ENCODE measurements around the gene TUBAL3.
"Not testable (repeated sequence)": the region's sequence is repeated elsewhere in the genome, so short reads cannot be mapped to it uniquely, and the experiment has no call there.

TUBAL3 gene

DNA sequence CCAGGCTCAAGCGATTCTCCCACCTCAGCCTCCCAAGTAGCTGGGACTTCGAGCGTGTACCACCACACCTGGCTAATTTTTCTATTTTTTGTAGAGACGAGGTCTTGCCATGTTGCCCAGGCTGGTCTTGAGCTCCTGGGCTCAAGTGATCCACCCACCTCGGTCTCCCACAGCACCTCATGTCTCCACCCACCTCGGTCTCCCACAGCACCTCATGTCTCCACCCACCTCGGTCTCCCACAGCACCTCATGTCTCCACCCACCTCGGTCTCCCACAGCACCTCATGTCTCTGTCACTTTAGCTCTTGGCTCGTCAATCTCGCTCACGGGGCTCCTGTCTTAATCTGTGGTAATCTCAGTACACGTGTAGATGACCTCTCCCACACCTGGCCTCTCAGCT is 24.2 kb downstream of the TUBAL3 start:
- WGBS (ENCODE audit: extremely low coverage, insufficient coverage, insufficient read length): no CpG with 5 or more reads among the region's 12 CpGs
- H4K12ac ChIP-seq (ENCODE audit: low read depth, low read length); H4K91ac ChIP-seq (ENCODE audit: low read depth, low read length); H2BK5ac ChIP-seq (ENCODE audit: low read depth, low read length, poor library complexity); DNase-seq; H3K14ac ChIP-seq (ENCODE audit: low read length); H3K18ac ChIP-seq (ENCODE audit: low read length); H4K8ac ChIP-seq (ENCODE audit: low read depth, low read length); H3K4me3 ChIP-seq (ENCODE audit: low read depth, low read length); H3K4me1 ChIP-seq (ENCODE audit: control insufficient read depth in 1 of 2, insufficient read depth in 2 of 2, low read length in 2 of 2); H3K36me3 ChIP-seq (ENCODE audit: control insufficient read depth in 1 of 2, insufficient read depth in 2 of 2, low read length in 2 of 2); H3K9ac ChIP-seq (ENCODE audit: low read length); H3K27me3 ChIP-seq (ENCODE audit: insufficient read depth, low read length); H3K27ac ChIP-seq (ENCODE audit: low read depth, low read length); H2BK120ac ChIP-seq (ENCODE audit: insufficient read depth, low read length, poor library complexity); H3K4me2 ChIP-seq (ENCODE audit: low read length); H3K9me3 ChIP-seq (ENCODE audit: insufficient read depth, low read depth, low read length); H2AK5ac ChIP-seq (ENCODE audit: low read length); H2BK12ac ChIP-seq (ENCODE audit: low read length); H3K4ac ChIP-seq (ENCODE audit: low read depth, low read length); H3K23ac ChIP-seq (ENCODE audit: low read length); H3K79me1 ChIP-seq (ENCODE audit: low read length); H2AFZ ChIP-seq (ENCODE audit: insufficient read depth, low read length, poor library complexity); H3K79me2 ChIP-seq (ENCODE audit: control insufficient read depth, insufficient read depth, low read length, poor library complexity): not testable (repeated sequence)

DNA sequence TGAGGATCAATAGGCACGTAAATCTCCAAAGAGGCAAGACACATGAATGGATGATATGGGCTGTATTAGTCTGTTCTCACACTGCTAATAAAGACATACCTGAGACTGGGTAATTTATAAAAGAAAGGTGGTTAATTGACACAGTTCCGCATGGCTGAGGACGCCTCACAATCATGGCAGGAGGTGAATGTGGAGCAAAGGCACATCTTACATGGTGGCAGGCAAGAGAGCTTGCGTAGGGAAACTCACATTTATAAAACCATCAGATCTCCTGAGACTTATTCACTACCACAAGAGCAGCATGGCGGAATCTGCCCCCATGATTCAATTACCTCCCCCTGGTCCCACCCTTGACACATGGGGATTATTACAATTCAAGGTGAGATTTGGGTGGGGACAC is 25.4 kb downstream of the TUBAL3 start:
- H4K91ac ChIP-seq (ENCODE audit: low read depth, low read length); H3K27ac ChIP-seq (ENCODE audit: low read depth, low read length); DNase-seq; H2BK12ac ChIP-seq (ENCODE audit: low read length); H3K79me1 ChIP-seq (ENCODE audit: low read length); H3K27me3 ChIP-seq (ENCODE audit: insufficient read depth, low read length); H3K36me3 ChIP-seq (ENCODE audit: control insufficient read depth in 1 of 2, insufficient read depth in 2 of 2, low read length in 2 of 2); H2AFZ ChIP-seq (ENCODE audit: insufficient read depth, low read length, poor library complexity); H4K8ac ChIP-seq (ENCODE audit: low read depth, low read length); H3K23ac ChIP-seq (ENCODE audit: low read length); H2BK5ac ChIP-seq (ENCODE audit: low read depth, low read length, poor library complexity); H3K14ac ChIP-seq (ENCODE audit: low read length); H4K12ac ChIP-seq (ENCODE audit: low read depth, low read length); H3K4me3 ChIP-seq (ENCODE audit: low read depth, low read length); H3K4ac ChIP-seq (ENCODE audit: low read depth, low read length); H3K79me2 ChIP-seq (ENCODE audit: control insufficient read depth, insufficient read depth, low read length, poor library complexity); H3K4me1 ChIP-seq (ENCODE audit: control insufficient read depth in 1 of 2, insufficient read depth in 2 of 2, low read length in 2 of 2); H3K4me2 ChIP-seq (ENCODE audit: low read length); H3K9ac ChIP-seq (ENCODE audit: low read length); H2BK120ac ChIP-seq (ENCODE audit: insufficient read depth, low read length, poor library complexity); H2AK5ac ChIP-seq (ENCODE audit: low read length); H3K9me3 ChIP-seq (ENCODE audit: insufficient read depth, low read depth, low read length); H3K18ac ChIP-seq (ENCODE audit: low read length): not testable (repeated sequence)
- no CpG with 5 or more reads among the region's 5 CpGs for WGBS (ENCODE audit: extremely low coverage, insufficient coverage, insufficient read length)

DNA sequence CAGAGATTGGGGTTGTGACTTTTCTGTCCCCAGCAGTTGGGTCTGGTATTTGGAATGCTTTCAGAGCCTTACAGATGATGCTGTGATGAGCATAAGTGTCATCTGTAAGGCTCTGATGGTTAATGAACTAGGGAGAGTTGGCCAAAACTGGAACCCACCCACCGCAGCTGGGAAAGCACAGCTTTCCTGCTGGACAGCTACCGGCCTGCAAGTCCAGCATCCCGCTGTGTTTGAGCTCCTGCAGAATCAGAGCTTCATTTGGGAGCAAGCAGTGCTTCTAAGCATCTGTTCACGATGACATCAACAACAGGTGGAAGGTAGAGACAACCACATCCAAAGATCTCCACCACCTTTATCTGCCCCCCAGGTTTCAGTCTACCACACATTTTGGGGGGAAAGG is 28.2 kb downstream of the TUBAL3 start:
- no peak overlapping the region for H3K18ac ChIP-seq (ENCODE audit: low read length)
- no peak for DNase-seq
- H3K23ac ChIP-seq (ENCODE audit: low read length): no peak overlapping the region
- no peak overlapping the region for H3K4me2 ChIP-seq (ENCODE audit: low read length)
- H4K12ac ChIP-seq (ENCODE audit: low read depth, low read length): no peak overlapping the region
- no peak overlapping the region for H3K9ac ChIP-seq (ENCODE audit: low read length)
- no peaks in the 10 kb centered on the region for H3K4me1 ChIP-seq (ENCODE audit: control insufficient read depth in 1 of 2, insufficient read depth in 2 of 2, low read length in 2 of 2)
- H3K27me3 ChIP-seq (ENCODE audit: insufficient read depth, low read length): no peaks in the 10 kb centered on the region
- no peaks in the 10 kb centered on the region for H3K36me3 ChIP-seq (ENCODE audit: control insufficient read depth in 1 of 2, insufficient read depth in 2 of 2, low read length in 2 of 2)
- H2BK5ac ChIP-seq (ENCODE audit: low read depth, low read length, poor library complexity): no peak overlapping the region
- H3K27ac ChIP-seq (ENCODE audit: low read depth, low read length): no peak overlapping the region
- H4K91ac ChIP-seq (ENCODE audit: low read depth, low read length): no peak overlapping the region
- no peaks in the 10 kb centered on the region for H3K79me2 ChIP-seq (ENCODE audit: control insufficient read depth, insufficient read depth, low read length, poor library complexity)
- H2AFZ ChIP-seq (ENCODE audit: insufficient read depth, low read length, poor library complexity): no peak overlapping the region
- H4K8ac ChIP-seq (ENCODE audit: low read depth, low read length): no peak overlapping the region
- no CpG with 5 or more reads among the region's 4 CpGs for WGBS (ENCODE audit: extremely low coverage, insufficient coverage, insufficient read length)
- peaks cover 9% of the 10 kb centered on the region for H3K9me3 ChIP-seq (ENCODE audit: insufficient read depth, low read depth, low read length)
- H2AK5ac ChIP-seq (ENCODE audit: low read length): no peak overlapping the region
- H3K79me1 ChIP-seq (ENCODE audit: low read length): no peaks in the 10 kb centered on the region
- no peak overlapping the region for H3K14ac ChIP-seq (ENCODE audit: low read length)
- H2BK120ac ChIP-seq (ENCODE audit: insufficient read depth, low read length, poor library complexity): no peak overlapping the region
- no peak overlapping the region for H3K4me3 ChIP-seq (ENCODE audit: low read depth, low read length)
- H2BK12ac ChIP-seq (ENCODE audit: low read length): no peak overlapping the region
- no peak overlapping the region for H3K4ac ChIP-seq (ENCODE audit: low read depth, low read length)

DNA sequence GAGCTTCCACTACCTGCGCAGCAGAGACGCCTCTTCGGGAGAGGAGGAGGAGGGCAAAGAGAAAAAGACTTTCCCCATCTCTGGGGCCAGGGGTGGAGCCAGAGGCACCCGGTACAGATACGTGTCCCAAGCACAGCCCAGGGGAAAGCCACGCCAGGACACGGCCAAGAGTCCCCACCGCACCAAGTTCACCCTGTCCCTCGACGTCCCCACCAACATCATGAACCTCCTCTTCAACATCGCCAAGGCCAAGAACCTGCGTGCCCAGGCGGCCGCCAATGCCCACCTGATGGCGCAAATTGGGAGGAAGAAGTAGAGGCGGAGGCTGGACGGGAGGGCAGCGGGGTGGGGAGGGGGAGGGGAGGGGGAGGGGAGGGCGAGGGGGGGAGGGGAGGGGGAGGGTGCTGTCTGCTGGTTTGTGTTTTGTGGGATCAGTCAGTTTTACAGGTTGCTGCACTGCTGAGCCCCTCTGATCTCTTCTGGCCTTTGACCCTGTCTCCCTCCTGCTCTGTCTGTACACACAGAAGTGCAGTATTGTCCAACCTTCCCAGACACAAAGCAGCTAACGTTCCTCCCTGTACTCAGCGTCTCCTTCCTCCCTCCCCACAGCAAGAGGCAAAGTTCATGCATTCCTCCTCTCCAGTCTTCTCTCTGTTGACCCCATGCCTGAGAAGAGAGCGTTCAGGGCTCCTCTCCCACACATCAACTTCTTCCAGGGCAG is 30.6 kb downstream of the TUBAL3 start:
- H3K4me1 ChIP-seq (ENCODE audit: control insufficient read depth in 1 of 2, insufficient read depth in 2 of 2, low read length in 2 of 2): no peaks in the 10 kb centered on the region
- WGBS (ENCODE audit: extremely low coverage, insufficient coverage, insufficient read length): no CpG with 5 or more reads among the region's 22 CpGs
- no peak overlapping the region for H2BK120ac ChIP-seq (ENCODE audit: insufficient read depth, low read length, poor library complexity)
- no peak overlapping the region for H2AFZ ChIP-seq (ENCODE audit: insufficient read depth, low read length, poor library complexity)
- no peak overlapping the region for H2AK5ac ChIP-seq (ENCODE audit: low read length)
- H3K9ac ChIP-seq (ENCODE audit: low read length): no peak overlapping the region
- H2BK12ac ChIP-seq (ENCODE audit: low read length): no peak overlapping the region
- no peak overlapping the region for H3K23ac ChIP-seq (ENCODE audit: low read length)
- H3K27me3 ChIP-seq (ENCODE audit: insufficient read depth, low read length): no peaks in the 10 kb centered on the region
- no peak overlapping the region for H4K8ac ChIP-seq (ENCODE audit: low read depth, low read length)
- H3K14ac ChIP-seq (ENCODE audit: low read length): no peak overlapping the region
- no peak overlapping the region for H4K91ac ChIP-seq (ENCODE audit: low read depth, low read length)
- no peak overlapping the region for H3K27ac ChIP-seq (ENCODE audit: low read depth, low read length)
- peaks cover 4% of the 10 kb centered on the region for H3K9me3 ChIP-seq (ENCODE audit: insufficient read depth, low read depth, low read length)
- H3K79me1 ChIP-seq (ENCODE audit: low read length): no peaks in the 10 kb centered on the region
- no peak for DNase-seq
- no peak overlapping the region for H2BK5ac ChIP-seq (ENCODE audit: low read depth, low read length, poor library complexity)
- H3K79me2 ChIP-seq (ENCODE audit: control insufficient read depth, insufficient read depth, low read length, poor library complexity): no peaks in the 10 kb centered on the region
- no peak overlapping the region for H3K4me3 ChIP-seq (ENCODE audit: low read depth, low read length)
- no peaks in the 10 kb centered on the region for H3K36me3 ChIP-seq (ENCODE audit: control insufficient read depth in 1 of 2, insufficient read depth in 2 of 2, low read length in 2 of 2)
- no peak overlapping the region for H3K4ac ChIP-seq (ENCODE audit: low read depth, low read length)
- H3K4me2 ChIP-seq (ENCODE audit: low read length): no peak overlapping the region
- no peak overlapping the region for H4K12ac ChIP-seq (ENCODE audit: low read depth, low read length)
- H3K18ac ChIP-seq (ENCODE audit: low read length): no peak overlapping the region

All from trophoblast cell (in vitro differentiated cells and primary cell).